BE2C (cell line): ENCODE measurements around the gene GLIS2.

ENCODE experiments used
- DNase-seq: peaks from one replicate; pipeline ENCODE4 v3.0.0-alpha.2; 2020
- H3K27me3 ChIP-seq: fragments of 250-450 bp; sonication (Bioruptor Pico); 2 replicates; pipeline ENCODE4 v1.5.1; 2020; ENCODE audit warnings: mild to moderate bottlenecking
- H3K36me3 ChIP-seq: fragments of 250-450 bp; sonication (Bioruptor Pico); 2 replicates; pipeline ENCODE4 v1.5.1; 2020; ENCODE audit warnings: mild to moderate bottlenecking
- H3K4me1 ChIP-seq: fragments of 250-450 bp; sonication (Bioruptor Pico); 2 replicates; pipeline ENCODE4 v1.5.1; 2020
- H3K4me3 ChIP-seq: 2 replicates; pipeline ENCODE4 v1.5.1; 2011; ENCODE audit warnings: low read depth, low read length
- H3K9me3 ChIP-seq: fragments of 250-450 bp; sonication (Bioruptor Pico); 2 replicates; pipeline ENCODE4 v1.5.1; 2020
- CTCF ChIP-seq: IDR thresholded peaks from 2 replicates; pipeline ENCODE4 v1.5.1; 2012; ENCODE audit warnings: mild to moderate bottlenecking, low read depth, low read length

The GLIS2 gene

GRCh38 chr16:4347765-4348509 is 32.1 kb downstream of the GLIS2 start:
- no peaks in the 10 kb centered on the region; the same call in 1 of the 2 replicates for H3K9me3 ChIP-seq
- DNase-seq, result no peak
- no peak overlapping the region for H3K4me3 ChIP-seq
- H3K27me3 ChIP-seq, result no peaks in the 10 kb centered on the region
- peaks cover 3% of the 10 kb centered on the region; the same call in 1 of the 2 replicates for H3K4me1 ChIP-seq
- no peak for TF ChIP-seq CTCF
- H3K36me3 ChIP-seq, result peaks cover 23% of the 10 kb centered on the region

DNA sequence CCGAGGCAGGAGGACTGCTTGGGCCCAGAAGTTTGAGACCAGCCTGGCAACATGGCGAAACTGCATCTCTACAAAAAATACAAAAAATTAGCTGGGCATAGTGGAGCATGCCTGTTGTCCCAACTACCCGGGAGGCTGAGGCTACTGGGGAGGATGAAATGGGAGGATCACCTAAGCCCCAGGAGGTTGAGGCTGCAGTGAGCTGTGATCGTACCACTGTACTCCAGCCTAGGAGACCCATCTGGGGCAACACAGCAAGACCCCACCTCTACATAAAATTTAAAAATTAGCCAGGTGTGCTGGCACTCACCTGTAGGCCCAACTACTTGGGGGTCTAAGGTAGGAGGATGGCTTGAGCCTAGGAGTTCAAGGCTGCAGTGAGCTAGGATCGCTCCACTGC is 33.5 kb downstream of the GLIS2 start:
- DNase-seq, result no peak
- Histone ChIP-seq H3K4me3 (no peak overlapping the region), H3K4me1 (peaks cover 3% of the 10 kb centered on the region; the same call in 1 of the 2 replicates), H3K9me3 (no peaks in the 10 kb centered on the region; the same call in 1 of the 2 replicates), H3K36me3 (peaks cover 22% of the 10 kb centered on the region), H3K27me3 (no peaks in the 10 kb centered on the region)
- TF ChIP-seq CTCF, result no peak

DNA sequence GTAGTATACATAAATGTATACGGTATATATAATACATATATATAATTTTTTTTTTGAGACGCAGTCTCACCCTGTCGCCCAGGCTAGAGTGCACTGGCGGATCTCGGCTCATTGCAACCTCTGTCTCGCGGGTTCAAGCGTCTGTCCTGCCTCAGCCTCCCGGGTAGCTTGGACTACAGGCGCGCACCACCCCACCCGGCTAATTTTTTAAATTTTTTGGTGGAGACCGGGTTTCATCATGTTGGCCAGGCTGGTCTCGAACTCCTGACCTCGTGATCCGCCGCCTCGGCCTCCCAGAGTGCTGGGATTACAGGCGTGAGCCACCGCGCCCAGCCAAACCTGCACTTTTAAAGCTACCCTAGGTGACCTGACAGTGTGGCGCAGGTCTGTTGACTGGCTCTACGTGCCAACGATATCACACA is 34.5 kb downstream of the GLIS2 start:
- TF ChIP-seq CTCF, result no peak
- H3K4me3 ChIP-seq, result peak overlapping the region; percentile 95
- no peaks in the 10 kb centered on the region for H3K27me3 ChIP-seq
- H3K36me3 ChIP-seq, result peaks cover 22% of the 10 kb centered on the region
- peaks cover 3% of the 10 kb centered on the region; the same call in 1 of the 2 replicates for H3K4me1 ChIP-seq
- no peak for DNase-seq
- no peaks in the 10 kb centered on the region; the same call in 1 of the 2 replicates for H3K9me3 ChIP-seq

GRCh38 chr16:4350787-4351659 is 35.2 kb downstream of the GLIS2 start, which contains the start of gene PAM16:
TSS of gene PAM16 (minus strand) at chr16:4351321. CDS start at chr16:4351234, 87 bp downstream.
- no peak for TF ChIP-seq CTCF
- H3K27me3 ChIP-seq, result no peaks in the 10 kb centered on the region
- H3K9me3 ChIP-seq, result no peaks in the 10 kb centered on the region; the same call in 1 of the 2 replicates
- DNase-seq, result peak; percentile 99
- H3K4me3 ChIP-seq, result peak within 1 kb of the TSS; percentile 95
- peaks cover 3% of the 10 kb centered on the region; the same call in 1 of the 2 replicates for H3K4me1 ChIP-seq
- H3K36me3 ChIP-seq, result peaks cover 22% of the 10 kb centered on the region

GRCh38 chr16:4351880-4352279 is 36.0 kb downstream of the GLIS2 start:
- H3K36me3 ChIP-seq, result peaks cover 22% of the 10 kb centered on the region
- DNase-seq, result no peak
- no peak overlapping the region for H3K4me3 ChIP-seq
- H3K27me3 ChIP-seq, result no peaks in the 10 kb centered on the region
- H3K9me3 ChIP-seq, result no peaks in the 10 kb centered on the region; the same call in 1 of the 2 replicates
- TF ChIP-seq CTCF, result no peak
- peaks cover 3% of the 10 kb centered on the region; the same call in 1 of the 2 replicates for H3K4me1 ChIP-seq
